NCI-H2171 (cell line): Measurements from ENCODE around the gene RLBP1.
"Not testable (repeated sequence)": the region's sequence is repeated elsewhere in the genome, so short reads cannot be mapped to it uniquely, and the experiment has no call there.

Experiments
- DNase-seq: peaks from one replicate; lab custom pipeline; 2025; lab: John Stamatoyannopoulos, UW

Gene RLBP1

DNA sequence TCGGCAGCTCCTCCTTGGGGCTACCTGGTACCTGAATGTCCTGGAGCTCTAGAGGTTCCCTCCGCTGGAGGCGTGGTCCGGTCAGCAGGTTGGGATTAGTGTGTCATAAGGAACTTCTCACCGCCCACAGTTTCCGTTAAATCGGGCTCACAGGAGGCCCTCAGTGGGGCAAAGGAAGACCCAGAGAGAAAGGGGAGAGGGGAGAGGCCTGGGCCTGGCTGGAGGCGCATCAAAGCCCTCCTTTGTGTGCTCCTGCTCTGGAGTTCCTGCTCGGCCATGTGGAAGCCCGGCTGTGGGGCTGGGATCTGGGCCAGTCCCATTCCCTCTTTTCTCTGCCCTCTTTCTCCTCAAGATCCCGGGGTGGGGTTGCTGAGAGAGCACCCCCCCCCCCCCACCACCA, at the start of gene RLBP1:
TSS of gene RLBP1 (minus strand) at position 37 of the 400 bp plus-strand sequence. CDS start 2,604 bp downstream, outside the sequence.
- DNase-seq: no peak

DNA sequence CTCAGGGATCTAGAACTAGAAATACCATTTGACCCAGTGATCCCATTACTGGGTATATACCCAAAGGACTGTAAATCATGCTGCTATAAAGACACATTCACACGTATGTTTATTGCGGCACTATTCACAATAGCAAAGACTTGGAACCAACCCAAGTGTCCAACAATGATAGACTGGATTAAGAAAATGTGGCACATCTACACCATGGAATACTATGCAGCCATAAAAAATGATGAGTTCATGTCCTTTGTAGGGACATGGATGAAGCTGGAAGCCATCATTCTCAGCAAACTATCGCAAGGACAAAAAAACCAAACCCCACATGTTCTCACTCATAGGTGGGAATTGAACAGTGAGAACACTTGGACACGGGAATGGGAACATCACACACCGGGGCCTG, 28.8 kb upstream of the RLBP1 start:
- DNase-seq: not testable (repeated sequence)

DNA sequence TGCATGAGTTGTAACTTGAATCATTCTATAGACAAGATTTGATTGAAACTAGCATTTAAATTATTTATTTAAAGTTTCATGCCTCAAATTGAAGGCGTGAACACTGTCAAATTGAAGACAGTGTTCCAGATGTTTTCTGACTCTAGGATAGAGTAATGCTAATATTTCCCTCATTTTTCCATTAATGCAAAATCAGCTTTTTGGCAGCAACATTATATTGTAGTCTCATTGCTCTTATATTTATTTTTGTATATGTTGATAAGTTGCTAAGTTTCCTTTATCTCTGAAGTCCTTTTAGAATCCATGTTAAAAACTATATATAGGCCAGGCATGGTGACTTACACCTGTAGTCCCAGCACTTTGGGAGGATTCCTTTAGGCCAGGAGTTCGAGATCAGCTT, 27.2 kb upstream of the RLBP1 start:
- DNase-seq: no peak

DNA sequence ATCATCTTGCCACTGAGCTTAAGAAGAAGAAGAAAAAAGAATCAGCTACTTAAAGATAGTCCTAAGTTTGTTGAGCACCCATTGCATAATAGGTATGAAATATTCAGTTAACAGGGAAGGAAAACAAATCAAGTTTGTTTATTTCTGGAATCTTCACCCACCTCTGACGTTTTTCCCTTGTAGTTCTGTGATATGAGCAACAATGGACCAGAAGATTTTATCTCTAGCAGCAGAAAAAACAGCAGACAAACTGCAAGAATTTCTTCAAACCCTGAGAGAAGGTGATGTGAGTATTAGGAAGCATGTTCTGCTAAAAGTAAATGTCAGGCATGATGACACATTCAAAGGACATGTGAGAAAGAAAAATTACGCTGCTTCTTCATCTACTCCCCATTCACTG, 26.1 kb upstream of the RLBP1 start:
- DNase-seq: no peak

DNA sequence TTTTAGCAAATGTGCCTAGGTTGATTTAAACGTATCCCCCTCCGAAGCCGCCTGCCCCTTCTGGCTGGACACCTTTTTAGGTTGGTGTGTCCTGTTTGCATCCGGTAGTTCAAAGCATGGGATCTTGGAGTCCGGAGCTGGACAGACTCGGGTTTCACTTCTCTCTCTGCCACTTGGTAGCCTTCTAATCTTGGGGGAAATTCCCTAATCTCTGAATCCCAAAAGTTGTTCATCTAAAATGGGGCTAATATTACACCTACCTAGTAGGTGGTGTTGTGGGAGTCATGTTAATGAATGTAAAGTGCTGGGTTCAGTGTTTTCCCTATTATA, 23.2 kb upstream of the RLBP1 start:
- DNase-seq: no peak

DNA sequence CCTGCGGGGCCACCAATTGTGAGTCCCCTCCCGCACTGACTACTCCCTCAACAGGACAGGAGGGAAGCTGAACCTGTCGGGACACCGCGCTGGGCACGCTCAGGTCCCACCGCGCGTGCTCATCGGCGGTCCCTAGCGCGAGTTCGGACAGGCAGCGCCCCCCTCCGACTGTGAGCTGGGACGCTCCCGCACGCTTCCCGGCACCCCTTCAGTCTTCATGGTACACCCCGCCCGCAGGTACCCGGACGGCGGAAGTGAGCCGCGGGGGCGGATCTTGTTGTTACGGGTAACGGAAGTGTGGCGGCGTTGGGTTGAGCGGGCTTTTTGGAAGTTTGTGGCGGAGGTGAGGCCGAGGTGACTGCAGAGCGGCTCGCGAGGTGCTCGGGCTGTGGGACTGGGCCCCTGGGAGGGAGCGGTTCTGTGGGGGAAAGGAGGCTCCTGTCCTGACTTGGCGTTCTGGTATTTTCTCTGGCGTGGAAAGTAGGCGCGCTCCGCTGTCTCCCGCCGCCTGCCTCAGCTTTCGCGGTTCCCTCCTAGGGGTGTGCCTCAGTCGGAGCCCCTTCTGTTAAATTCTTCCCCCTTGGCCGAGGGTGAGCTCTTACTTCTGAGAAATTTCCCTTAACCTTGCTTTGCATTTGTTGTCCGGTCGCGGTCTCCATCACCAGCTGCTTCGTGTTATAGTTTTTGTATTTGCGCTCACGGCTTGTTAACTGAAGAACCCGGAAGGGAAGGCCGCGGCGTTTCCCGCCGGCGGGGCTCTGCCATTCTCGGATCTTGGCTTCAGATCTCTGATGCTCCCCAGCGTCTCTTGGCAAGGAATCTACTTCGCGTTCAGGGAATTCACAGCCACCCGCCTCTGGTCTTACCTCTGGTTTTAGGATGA, 22.6 kb upstream of the RLBP1 start, which contains the start of gene FANCI:
TSS of gene FANCI (plus strand) at position 289 of the 883 bp plus-strand sequence. CDS start 3,669 bp downstream, outside the sequence.
- peak; percentile 96 for DNase-seq

DNA sequence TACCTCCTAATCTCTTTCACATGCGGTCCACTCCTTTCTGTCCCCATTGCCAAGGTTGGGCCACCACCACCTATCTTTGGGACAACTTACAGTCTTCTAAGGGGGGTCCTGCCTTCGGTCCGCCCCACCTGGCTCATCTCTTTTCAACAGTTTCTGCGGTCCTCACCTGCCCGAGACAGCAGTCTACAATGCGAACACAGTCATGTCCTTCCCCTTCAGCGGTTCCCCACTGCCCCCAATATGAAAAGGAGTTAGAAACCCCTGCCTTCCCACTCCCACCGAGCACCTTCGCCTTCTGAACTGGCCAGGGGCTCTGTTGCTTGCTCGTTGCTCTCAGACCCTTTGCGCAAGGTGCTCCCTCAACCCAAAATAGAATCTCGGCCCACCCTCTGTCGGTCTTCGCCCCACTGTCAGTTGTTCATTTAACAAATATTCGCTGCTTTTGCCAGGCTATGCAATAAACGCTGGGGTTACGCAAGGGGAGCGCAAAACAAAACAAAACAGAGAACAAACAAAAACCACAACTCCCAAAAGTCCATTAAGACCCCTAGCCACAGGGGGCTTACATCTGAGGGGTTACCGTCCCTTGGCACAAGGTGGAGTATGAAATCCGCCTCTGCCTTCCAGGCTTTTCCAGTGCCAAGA, 21.8 kb upstream of the RLBP1 start:
- DNase-seq: no peak

DNA sequence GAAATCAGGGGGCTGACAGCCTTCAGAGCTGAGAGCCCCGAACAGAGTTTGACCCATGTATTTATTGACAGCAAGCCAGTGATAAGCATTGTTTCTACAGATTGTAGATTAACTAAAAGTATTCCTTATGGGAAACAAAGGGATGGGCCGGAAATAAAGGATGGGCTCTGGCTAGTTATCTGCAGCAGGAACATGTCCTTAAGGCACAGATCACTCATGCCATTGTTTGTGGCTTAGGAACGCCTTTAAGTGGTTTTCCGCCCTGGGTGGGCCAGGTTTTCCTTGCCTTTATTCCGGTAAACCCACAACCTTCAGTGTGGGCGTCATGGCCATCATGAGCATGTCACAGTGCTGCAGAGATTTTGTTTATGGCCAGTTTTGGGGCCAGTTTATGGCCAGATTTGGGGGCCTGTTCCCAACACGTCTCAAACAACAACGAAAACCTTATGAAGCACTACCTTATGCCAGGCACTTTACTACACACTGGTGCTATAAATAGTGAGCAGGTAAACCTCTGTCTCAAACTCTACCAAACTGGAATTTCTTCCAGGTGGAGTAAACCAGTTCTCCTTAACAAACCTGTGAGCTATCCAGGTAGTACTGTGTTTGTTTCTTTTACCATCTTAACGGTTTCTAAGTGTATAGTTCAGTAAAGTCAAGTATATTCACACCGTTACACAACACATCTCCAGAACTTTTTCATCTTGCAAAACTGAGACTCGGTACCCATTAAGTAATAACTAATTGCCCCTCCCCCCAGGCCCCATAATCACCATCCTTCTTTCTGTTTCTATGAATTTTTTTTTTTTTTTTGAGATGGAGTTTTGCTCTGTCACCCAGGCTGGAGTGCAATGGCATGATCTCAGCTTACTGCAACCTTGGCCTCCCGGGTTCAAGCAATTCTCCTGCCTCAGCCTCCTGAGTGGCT, 18.8 kb upstream of the RLBP1 start:
- DNase-seq: not testable (repeated sequence)

DNA sequence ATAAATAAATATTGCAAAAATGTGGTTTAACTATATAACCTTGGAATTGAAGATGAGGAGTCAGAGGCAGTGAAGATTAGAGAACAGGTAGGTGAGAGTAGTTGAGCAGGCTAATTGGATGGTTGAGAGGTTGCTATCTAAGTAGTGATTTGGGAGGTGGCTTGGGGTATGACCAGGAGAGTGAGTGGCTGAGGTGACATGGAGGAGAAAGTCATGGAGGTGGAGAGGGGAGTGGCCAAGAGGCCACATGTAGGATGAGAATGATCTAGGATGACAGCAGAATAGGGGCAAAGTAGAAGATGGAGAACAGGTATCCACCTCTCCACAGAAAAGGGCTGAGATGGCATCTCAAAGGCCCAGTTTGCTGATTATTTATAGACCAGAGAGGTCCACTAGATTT, 10.5 kb upstream of the RLBP1 start:
- no peak for DNase-seq

DNA sequence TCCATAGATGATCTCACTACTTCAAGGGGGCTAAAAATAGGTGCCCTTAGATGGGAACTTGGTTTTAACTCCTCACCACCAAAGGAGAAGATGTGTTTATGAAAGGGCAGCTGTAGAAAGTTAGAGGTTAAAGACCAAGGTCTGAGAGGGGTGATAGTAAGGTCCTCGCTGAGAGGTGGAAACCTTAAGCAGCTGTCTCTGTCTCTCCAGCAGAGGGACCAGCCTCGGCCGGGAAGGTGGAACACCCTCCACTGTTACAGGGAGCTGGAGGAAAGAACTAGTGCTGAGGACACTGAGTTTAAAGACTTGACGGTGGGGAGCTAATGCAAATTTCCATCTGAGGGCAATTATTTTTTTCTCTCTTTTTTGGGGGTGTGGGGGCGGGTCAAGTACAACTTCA, 8.9 kb upstream of the RLBP1 start:
- DNase-seq: no peak

DNA sequence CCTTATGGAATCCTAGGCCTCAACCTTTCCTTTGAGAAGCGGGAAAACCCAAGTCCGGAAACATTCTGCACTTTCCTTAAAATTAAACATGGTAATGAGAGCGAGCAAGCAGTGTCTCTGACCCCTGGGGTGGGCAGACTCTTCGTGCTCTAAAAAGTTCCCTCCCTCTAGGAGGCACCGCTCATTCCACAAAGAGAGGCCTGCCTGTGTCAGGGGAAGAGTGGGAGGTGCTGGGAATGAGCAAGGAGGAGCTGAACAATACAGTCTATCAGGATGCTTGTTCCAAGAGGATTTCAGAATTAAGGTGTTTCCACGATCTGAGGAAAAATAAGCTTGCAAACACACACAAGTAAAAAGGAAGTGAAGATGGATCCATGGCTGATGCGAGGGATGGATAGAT, 6.0 kb upstream of the RLBP1 start:
- no peak for DNase-seq

DNA sequence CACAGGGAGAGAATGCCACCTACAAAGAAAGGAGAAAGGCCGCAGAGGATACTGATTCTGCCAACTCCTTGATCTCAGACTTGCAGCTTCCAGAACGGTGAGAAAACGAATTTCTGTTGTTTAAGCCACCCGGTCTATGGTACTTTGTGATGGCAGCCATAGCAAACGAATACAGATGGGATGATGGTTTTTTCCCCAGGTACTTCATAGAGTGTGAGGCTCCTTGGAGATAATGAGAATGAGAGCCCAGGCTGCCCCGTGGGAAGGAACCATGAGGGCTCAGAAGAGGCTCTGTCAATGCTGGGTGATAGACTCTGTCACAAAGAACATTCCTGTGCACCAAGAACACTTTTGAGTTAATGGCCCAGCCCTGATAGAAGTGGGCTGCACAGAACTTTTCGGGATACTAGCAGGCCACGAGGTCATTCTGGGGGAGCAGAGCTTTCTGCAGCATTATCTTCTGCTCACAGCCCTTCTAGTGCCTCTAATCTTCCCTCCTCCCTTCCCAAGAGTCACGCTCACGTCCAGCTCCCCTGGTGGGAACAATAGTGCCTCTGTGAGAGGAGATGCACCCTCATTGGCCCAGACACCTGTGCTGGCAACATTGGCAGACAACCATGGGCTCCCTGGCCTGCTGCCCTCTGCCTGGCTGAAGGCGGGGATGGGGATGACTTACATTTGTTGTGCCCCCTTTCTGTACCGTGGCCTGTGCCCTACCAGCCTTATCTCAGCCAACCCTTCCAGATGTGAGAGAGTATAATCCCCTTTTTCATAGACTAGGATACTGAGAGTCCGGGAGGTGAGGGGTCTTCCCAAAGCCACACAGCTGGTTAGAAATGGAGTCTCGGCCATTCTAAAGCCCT, 5.2 kb upstream of the RLBP1 start:
- no peak for DNase-seq

DNA sequence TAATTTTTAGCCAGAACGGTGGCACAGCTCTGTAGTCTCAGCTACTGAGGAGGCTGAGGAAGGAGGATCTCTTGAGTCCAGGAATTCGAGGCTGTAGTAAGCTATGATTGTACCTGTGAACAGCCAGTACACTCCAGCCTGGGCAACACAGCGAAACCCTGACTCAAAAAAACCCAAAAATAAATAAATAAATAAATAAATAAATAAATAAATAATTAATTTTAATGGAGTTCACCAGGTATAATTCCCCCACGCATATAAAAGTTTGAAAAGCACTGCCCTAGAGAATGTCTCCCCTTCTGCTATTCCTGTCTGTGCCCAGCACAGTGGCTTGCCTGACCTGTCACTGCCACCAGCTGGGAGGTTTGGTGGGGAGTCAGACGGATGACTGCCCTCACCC, 4.2 kb upstream of the RLBP1 start:
- DNase-seq: no peak

DNA sequence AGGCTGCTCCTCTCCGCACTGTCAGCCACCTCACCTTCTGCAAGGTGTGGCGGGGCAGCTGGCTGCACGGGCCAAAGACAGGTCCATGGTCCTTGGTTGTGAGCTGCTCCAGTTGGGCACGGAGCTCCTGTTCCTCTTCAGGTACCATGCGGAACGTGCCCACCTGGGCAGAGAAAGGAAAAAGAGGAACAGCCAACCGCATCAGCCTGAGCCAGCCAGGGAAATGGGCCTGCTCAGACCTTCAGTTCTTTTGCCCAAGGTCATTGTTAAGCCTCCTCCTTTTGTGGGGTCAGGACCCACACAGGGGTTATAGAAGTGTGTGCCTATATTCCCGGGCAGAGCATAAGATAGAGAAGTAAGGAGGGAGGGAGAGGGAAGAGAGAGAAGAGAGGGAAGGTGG, 2.8 kb downstream of the RLBP1 start:
- DNase-seq: no peak

DNA sequence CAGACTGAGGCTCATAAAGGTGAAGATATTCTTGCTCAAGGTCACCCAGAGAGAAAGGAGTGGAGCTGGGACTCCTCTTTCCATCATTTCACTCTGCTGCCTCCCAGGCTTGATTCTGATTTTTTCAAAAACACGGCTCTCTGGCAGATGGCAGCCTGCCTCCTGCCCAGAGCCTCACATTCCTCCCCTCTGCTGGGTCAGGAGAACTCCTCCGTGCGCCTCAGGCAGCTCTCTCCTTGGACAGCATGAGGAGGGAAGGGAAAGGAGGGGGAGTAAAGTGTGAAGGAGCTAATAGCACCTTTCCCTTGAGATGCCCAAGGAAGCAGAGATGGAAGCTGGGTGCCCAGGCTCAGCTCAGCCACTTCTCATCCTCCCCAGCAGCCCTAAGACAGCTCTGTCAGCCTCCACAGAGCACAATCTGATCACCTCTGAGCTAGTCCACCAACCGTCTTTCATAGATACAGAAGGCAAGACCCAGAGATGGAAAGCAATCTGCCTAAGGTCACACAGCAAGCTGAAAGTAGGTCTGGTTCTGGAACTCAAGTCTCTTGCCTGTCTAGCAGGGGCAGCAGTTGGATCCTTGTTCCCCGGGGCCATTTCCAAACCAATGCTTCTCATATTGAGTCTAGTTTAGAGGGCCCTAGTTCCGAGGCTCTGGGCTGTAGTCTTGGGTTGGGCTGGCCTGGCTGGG, 3.5 kb downstream of the RLBP1 start:
- DNase-seq: no peak

DNA sequence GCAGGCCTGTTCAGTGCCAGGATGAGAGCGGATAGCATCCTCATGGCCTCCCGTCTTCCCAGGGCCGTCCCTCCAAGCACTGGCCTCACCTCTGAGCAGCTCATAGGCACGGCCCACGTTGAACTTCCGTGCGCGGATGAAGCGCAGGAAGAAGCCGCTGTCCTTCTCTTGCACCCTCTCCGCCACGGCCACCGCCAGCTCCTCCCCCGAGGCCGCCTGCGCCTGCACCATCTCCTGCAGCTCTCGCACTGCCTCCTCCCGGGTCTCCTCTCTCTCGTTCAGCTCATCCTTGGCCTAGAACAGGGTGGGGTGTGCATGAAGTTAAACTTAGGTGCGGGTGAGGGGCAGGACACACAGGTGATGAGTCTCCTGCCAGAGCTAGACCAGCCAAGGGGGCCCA, 4.3 kb downstream of the RLBP1 start:
- no peak for DNase-seq

DNA sequence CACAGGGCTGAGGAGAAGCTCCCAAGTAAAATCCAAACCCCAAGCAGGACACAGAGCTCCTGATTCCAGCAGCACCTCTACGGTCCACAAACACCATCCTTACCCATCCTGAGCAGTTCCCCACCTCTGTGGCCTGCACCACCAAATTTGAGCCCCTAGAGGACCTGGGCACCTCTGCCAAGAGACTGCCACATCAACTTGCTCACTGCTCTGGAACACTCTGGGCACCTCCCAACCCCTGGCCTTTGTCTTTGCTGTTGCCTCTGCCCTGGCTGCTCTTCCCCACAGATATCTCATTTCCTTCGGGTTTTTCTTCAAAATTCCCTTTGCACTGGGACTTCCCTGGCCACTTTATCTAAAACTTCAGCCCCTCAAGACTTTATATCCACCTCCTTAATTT, 5.8 kb downstream of the RLBP1 start:
- no peak for DNase-seq

DNA sequence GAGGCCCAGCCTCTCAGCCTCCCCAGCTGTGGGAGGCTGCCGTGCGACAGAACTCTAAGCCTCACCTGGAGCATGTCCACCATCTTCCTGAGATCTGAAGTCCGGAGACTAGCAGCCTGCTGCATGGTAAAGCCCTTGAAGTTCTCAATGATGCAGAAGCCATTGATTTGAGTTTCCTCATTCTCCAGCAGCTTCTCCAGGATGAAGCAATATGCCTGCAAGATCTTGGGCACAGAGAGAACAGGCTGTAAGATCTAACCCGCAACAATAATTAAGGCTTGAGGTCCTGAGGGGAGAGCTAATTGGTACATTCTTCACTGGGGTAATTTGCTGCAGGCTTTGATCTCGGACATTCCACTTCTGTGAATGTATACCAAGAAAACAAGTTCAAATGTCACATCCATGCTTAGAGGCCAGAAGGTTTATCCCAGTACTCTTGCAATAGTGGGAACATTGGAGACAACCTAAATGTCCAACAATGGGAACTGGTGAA, 9.7 kb downstream of the RLBP1 start:
- DNase-seq: no peak

DNA sequence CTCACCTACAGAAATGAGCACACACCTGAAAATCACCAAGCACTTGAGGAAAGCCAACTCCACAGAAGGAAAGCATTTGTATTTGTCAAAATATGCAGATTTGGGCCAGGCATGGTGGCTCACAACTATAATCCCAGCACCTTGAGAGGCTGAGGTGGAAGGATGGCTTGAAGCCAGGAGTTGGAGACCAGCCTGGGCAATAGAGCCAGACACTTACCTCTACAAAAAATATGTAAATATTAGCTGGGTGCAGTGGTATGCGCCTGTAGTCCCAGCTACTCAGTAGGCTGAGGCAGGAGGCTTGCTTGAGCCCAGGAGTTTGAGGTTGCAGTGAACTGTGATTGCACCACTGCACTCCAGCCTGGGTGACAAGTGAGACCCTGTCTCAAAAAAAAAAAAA, 12.3 kb downstream of the RLBP1 start:
- DNase-seq: no peak

DNA sequence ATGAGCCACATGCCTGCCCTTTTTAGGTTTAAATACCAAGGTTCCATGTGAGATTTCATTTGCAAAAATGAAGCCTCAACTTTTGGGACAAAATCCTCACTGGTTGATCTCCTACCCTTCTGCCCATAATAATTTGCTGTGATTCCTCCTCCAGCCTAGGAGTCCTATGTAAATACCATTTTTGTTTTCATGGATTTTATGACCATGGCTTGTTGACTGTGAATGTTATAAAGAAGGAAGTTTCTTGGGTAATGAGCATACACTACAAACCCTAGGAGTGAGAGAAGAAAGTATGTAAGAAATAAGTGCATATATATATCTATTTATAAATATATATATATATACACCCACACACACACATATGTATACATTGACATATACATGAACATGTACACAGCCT, 13.1 kb downstream of the RLBP1 start:
- no peak for DNase-seq

DNA sequence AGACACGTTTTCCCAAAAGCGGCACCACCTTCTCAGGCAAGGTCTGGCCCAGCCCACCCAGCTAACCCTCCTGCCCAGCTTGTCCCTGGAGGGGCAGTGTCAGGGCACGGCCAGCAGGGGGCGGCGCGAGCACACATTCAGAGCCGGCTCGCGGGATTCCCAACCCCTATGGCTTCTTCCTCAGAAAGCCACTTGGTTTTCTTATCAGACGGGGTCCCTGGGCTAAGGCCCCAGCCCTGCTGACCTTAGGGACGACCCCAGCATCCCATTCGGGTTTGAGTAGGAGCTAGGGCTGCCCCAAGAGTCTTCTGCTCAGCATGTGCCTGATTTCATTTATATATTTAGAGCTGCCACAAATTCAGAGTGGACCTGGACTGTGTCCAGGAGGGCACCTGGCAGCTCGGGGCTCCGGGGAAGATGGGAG, 14.5 kb downstream of the RLBP1 start:
- DNase-seq: peak; percentile 59
